B cell (primary cell): ENCODE measurements around the gene SETD6.

ENCODE experiments used
- EZH2 ChIP-seq: IDR thresholded peaks from 2 replicates; pipeline ENCODE4 v1.6.1; 2012; ENCODE audit warnings: borderline replicate concordance, low read depth, mild to moderate bottlenecking, moderate library complexity, low read length; ENCODE audit not compliant: insufficient read depth, poor library complexity, severe bottlenecking
- TF ChIP-seq, protein P1 (sequence below): fragments of 200-600 bp; IDR thresholded peaks from one replicate; pipeline ENCODE4 v1.8.0; 2022; ENCODE audit warnings: antibody characterized with exemption, mild to moderate bottlenecking

DNA sequence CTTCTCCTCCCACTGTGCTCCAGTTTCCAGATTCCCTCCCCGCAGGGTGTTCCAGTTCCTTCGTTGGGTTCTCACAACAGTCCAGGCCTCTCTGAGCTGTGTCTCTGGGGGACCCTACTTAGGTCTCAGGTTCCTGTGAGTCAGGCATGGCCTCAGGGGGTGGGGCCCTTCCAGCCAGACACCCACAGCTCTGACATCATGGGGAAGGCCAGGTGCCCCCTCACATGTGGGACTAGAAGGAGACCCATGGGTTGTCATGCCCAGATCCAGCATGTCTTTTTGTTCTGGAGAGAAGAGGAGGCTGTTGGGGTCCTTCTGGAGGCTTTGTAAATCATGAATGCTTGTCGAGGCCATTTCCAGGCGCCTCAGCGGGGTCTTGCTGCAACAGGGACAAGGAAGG, 47.4 kb upstream of the SETD6 start:
- TF ChIP-seq, protein P1, sequence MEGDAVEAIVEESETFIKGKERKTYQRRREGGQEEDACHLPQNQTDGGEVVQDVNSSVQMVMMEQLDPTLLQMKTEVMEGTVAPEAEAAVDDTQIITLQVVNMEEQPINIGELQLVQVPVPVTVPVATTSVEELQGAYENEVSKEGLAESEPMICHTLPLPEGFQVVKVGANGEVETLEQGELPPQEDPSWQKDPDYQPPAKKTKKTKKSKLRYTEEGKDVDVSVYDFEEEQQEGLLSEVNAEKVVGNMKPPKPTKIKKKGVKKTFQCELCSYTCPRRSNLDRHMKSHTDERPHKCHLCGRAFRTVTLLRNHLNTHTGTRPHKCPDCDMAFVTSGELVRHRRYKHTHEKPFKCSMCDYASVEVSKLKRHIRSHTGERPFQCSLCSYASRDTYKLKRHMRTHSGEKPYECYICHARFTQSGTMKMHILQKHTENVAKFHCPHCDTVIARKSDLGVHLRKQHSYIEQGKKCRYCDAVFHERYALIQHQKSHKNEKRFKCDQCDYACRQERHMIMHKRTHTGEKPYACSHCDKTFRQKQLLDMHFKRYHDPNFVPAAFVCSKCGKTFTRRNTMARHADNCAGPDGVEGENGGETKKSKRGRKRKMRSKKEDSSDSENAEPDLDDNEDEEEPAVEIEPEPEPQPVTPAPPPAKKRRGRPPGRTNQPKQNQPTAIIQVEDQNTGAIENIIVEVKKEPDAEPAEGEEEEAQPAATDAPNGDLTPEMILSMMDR, result no peak
- TF ChIP-seq EZH2, result no peak
